ENCODE results near the gene KCNK4.
A peak's percentile ranks its signal among the peaks of the same experiment; 100 is the strongest.

Gene KCNK4

DNA sequence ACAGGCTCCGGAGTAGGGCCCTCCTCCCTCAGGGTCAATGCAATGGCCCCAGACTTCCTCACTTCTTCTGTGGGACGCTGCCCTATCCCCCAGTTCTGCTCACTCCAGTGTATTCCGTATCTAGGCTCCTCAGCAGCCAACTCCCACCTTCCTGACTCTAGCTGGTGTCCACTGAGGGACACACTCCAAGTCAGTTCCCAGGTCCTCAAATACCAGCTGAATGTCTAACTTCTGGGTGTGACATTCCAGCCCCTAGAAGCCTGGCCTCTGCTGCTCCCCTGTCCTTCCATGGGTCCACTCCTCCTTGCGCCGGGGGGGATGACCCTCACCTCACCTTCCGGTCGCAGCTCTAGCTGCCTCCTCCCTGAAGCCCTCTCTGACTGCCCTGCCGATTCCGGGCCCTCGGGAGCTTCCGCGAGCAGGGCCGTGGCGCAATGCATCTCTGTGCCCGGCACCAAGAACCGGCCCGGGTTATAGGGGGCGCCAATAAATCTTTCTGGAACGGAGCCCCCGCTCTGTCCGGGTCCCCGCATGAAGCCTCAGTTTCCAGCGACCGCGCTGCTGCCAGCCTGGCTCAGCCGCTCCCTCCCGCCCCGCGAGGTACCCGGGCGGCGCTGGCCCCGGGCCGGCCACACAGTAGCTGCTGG lies 22.1 kb upstream of the KCNK4 start:
- ChIA-PET POLR2A (interaction anchor here (0.7 to 5.5 kb wide), 6 partner anchors 11 to 62 kb away, joined by 3 to 61 read pairs (median 9); partner anchors contain the start of genes BAD, FERMT3, PLCB3 and PPP1R14B), CTCF (interaction anchor here (0.8 to 15.2 kb wide), 7 partner anchors 12 to 65 kb away, joined by 3 to 224 read pairs (median 8); partner anchors contain the start of genes BAD, CATSPERZ, GPR137 and PLCB3)
- DNase-seq (ENCODE audit: low read depth, low spot score), result no peak

DNA sequence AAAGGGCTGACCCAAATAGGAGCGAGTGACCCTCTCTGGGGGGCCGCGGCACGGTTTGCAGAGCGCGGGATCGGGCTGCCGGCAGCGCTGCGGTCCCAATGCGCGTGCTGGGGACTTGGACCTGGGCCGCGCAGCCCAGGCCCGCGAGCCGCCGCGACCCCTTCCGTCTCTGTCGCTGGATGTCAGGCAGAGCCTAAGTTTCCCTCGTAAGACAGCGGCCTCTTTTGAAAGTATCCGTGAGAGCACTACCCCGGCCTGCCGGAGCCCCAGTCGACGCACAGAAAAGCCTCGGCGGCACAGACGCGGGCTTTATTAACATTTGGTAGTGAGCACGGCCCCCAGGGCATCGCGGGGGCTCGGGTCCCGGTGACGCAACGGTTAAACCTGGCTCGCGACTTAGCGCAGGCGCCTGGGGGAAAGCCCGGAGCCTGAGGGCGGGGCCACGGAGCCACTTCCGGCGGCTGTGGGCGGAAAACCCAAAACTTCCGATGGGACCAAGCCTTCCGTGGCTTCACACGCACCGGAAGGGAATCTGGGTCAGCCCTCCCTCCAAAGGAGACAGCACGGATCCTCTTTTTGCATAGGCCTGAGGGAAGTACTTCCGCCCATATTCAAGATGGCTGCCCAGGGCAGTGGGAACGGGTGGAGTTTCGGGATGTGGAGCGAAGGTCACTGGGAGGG lies 21.4 kb upstream of the KCNK4 start:
- no peak for TF ChIP-seq CTCF (IDR thresholded peaks at IDR 0.05; ENCODE audit: insufficient read depth, low read length, missing control alignments)
- peak overlapping the region; percentile 69 for H3K4me3 ChIP-seq (ENCODE audit: low read depth, low read length)
- CTCF ChIA-PET, result interaction anchor here (0.8 to 15.2 kb wide), 11 partner anchors 14 to 269 kb away, joined by 3 to 224 read pairs (median 4); partner anchors contain the start of genes BAD, CATSPERZ, GPR137 and PLCB3
- peak; percentile 99 for DNase-seq (ENCODE audit: low read depth, low spot score)
- POLR2A ChIA-PET, result interaction anchor here (0.6 to 5.5 kb wide), 14 partner anchors 12 to 85 kb away, joined by 3 to 61 read pairs (median 7); partner anchors contain the start of genes BAD, FERMT3, FKBP2 and GPR137

More for the DNA sequence above, 22.1 kb upstream of the KCNK4 start:
- H3K4me3 ChIP-seq (ENCODE audit: low read depth, low read length), result peak overlapping the region; percentile 64
- no peak for TF ChIP-seq CTCF (IDR thresholded peaks at IDR 0.05; ENCODE audit: insufficient read depth, low read length, missing control alignments)

- ChIA-PET POLR2A (interaction anchor here (1.1 kb wide), 1 partner anchor 30 kb away, joined by 3 read pairs; no protein-coding TSS in a partner anchor), CTCF (interaction anchor here (1.3 to 5.0 kb wide), 4 partner anchors 8 to 80 kb away, joined by 4 to 20 read pairs (median 8); partner anchors contain the start of gene PLCB3)
- DNase-seq (ENCODE audit: low read depth, low spot score), result no peak
- H3K4me3 ChIP-seq (ENCODE audit: low read depth, low read length), result no peak overlapping the region
- no peak for TF ChIP-seq CTCF (IDR thresholded peaks at IDR 0.05; ENCODE audit: insufficient read depth, low read length, missing control alignments)
Measured at GRCh38 chr11:64275031-64275800, 15.9 kb upstream of the KCNK4 start.

GRCh38 chr11:64275841-64276240 lies 15.3 kb upstream of the KCNK4 start:
- ChIA-PET CTCF (interaction anchor here (1.3 to 5.0 kb wide), 3 partner anchors 25 to 79 kb away, joined by 4 to 20 read pairs (median 7); partner anchors contain the start of gene PLCB3), POLR2A (interaction anchor here (1.1 kb wide), 1 partner anchor 31 kb away, joined by 3 read pairs; no protein-coding TSS in a partner anchor)
- H3K4me3 ChIP-seq (ENCODE audit: low read depth, low read length), result no peak overlapping the region
- no peak for DNase-seq (ENCODE audit: low read depth, low spot score)
- no peak for TF ChIP-seq CTCF (IDR thresholded peaks at IDR 0.05; ENCODE audit: insufficient read depth, low read length, missing control alignments)

DNA sequence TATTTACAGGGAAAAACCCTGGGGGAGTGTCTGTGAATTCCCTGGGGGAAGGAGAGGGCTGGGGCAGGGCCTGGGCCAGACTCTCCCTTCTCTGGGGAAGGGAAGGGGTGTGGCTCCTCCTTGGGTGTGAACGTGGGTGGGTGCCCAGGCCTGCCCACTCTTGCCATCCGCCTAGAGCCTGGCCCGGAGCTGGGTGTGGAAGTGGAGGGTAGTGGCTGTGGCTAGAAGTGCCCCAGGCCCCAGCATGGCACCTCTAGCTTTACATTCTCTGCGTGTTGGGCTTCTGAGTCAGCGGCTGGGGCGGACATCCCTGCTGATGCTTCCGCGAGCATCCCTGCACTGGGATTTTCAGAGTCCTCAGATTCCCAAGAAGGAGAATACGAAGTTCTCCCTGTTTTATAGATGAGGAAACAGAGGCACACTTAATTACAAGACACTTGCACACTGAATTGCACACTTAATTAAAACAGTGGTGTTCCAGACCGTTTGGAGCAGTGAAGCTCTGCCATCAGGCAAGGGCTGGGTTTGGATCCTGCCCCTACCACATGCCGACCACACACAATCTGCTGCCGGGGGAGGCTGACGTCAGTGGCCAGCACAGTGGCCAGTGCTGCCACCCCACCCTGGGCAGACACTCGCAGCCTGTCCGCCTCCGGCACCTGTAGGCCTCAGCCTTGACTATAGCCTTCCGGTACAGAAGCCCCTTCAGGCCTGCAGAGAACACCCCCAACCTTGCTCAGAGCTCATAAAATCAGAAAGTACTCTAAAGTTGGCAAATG lies 14.3 kb upstream of the KCNK4 start:
- TF ChIP-seq CTCF (IDR thresholded peaks at IDR 0.05; ENCODE audit: insufficient read depth, low read length, missing control alignments), result no peak
- ChIA-PET CTCF (interaction anchor here (1.0 to 5.0 kb wide), 5 partner anchors 24 to 78 kb away, joined by 3 to 20 read pairs (median 4); partner anchors contain the start of gene PLCB3), POLR2A (interaction anchor here (0.6 kb wide), 1 partner anchor 57 kb away, joined by 3 read pairs; no protein-coding TSS in a partner anchor)
- no peak overlapping the region for H3K4me3 ChIP-seq (ENCODE audit: low read depth, low read length)
- DNase-seq (ENCODE audit: low read depth, low spot score), result no peak
